ENCODE results near the gene AMBP. TPM values are rescaled to one million over a fixed set of nuclear protein-coding genes. Genes with fewer than 3 reads are reported as not detected.

AMBP gene
- total RNA-seq, 2 experiments from 2014 or later = not detected

GRCh38 chr9:114050646-114051045 lies 27.5 kb downstream of the AMBP start:
- DNase-seq = no peak
- Histone ChIP-seq H3K4me3 (ENCODE audit: low read length) (no peak overlapping the region), H3K27ac (ENCODE audit: low read depth in 1 of 2, low read length in 2 of 2) (no peak overlapping the region), H3K27me3 (ENCODE audit: control insufficient read depth in 1 of 2, insufficient read depth in 2 of 2, low read length in 2 of 2) (peaks cover 0 to 6% of the 10 kb centered on the region in 2 experiments), H3K9me3 (ENCODE audit: control insufficient read depth in 1 of 2, insufficient read depth in 1 of 2, low read length in 2 of 2) (peaks cover 0 to 4% of the 10 kb centered on the region in 2 experiments), H3K36me3 (ENCODE audit: insufficient read depth, low read length) (no peaks in the 10 kb centered on the region), H3K4me1 (ENCODE audit: insufficient read depth, low read length) (no peaks in the 10 kb centered on the region)
- intact Hi-C loops (cut with DNase I, micrococcal nuclease) = no loop called here
- ATAC-seq (ENCODE audit: poor library complexity) = no peak
- H3K36me3 Mint-ChIP-seq (ENCODE audit: low read depth) = no peaks in the 10 kb centered on the region
- H3K4me3 Mint-ChIP-seq = no peak overlapping the region
- ChIA-PET POLR2A (no interaction called here), CTCF (no interaction called here)
- TF ChIP-seq CTCF (IDR thresholded peaks at IDR 0.05) = no peak
- H3K27me3 Mint-ChIP-seq = no peaks in the 10 kb centered on the region
- H3K27ac Mint-ChIP-seq = no peak overlapping the region
- H3K4me1 Mint-ChIP-seq (ENCODE audit: low read depth) = no peaks in the 10 kb centered on the region
- no peaks in the 10 kb centered on the region for H3K9me3 Mint-ChIP-seq

- CTCF ChIA-PET = no interaction called here
These were observed 27.9 kb downstream of the AMBP start for GRCh38 chr9:114050226-114050568.

GRCh38 chr9:114049441-114050225 lies 28.5 kb downstream of the AMBP start:
- POLR2A ChIA-PET = no interaction called here
- no peak overlapping the region for H3K4me3 Mint-ChIP-seq
- Histone ChIP-seq H3K9me3 (ENCODE audit: control insufficient read depth in 1 of 2, insufficient read depth in 1 of 2, low read length in 2 of 2) (peaks cover 0 to 4% of the 10 kb centered on the region in 2 experiments), H3K4me1 (ENCODE audit: insufficient read depth, low read length) (no peaks in the 10 kb centered on the region), H3K4me3 (ENCODE audit: low read length) (no peak overlapping the region), H3K36me3 (ENCODE audit: insufficient read depth, low read length) (no peaks in the 10 kb centered on the region), H3K27ac (ENCODE audit: low read depth in 1 of 2, low read length in 2 of 2) (no peak overlapping the region), H3K27me3 (ENCODE audit: control insufficient read depth in 1 of 2, insufficient read depth in 2 of 2, low read length in 2 of 2) (peaks cover 0 to 6% of the 10 kb centered on the region in 2 experiments)
- CTCF ChIA-PET = no interaction called here
- H3K27ac Mint-ChIP-seq = no peak overlapping the region
- no peaks in the 10 kb centered on the region for H3K4me1 Mint-ChIP-seq (ENCODE audit: low read depth)
- H3K9me3 Mint-ChIP-seq = no peaks in the 10 kb centered on the region
- TF ChIP-seq CTCF (IDR thresholded peaks at IDR 0.05) = no peak
- H3K36me3 Mint-ChIP-seq (ENCODE audit: low read depth) = no peaks in the 10 kb centered on the region
- intact Hi-C loops (cut with DNase I, micrococcal nuclease) = no loop called here
- H3K27me3 Mint-ChIP-seq = no peaks in the 10 kb centered on the region
- ATAC-seq (ENCODE audit: poor library complexity) (no peak), DNase-seq (no peak)

More at GRCh38 chr9:114050226-114050568, 27.9 kb downstream of the AMBP start:
- no peaks in the 10 kb centered on the region for H3K9me3 Mint-ChIP-seq
- no peaks in the 10 kb centered on the region for H3K4me1 Mint-ChIP-seq (ENCODE audit: low read depth)
- Histone ChIP-seq H3K27me3 (ENCODE audit: control insufficient read depth in 1 of 2, insufficient read depth in 2 of 2, low read length in 2 of 2) (peaks cover 0 to 6% of the 10 kb centered on the region in 2 experiments), H3K9me3 (ENCODE audit: control insufficient read depth in 1 of 2, insufficient read depth in 1 of 2, low read length in 2 of 2) (peaks cover 0 to 4% of the 10 kb centered on the region in 2 experiments), H3K27ac (ENCODE audit: low read depth in 1 of 2, low read length in 2 of 2) (no peak overlapping the region), H3K4me3 (ENCODE audit: low read length) (no peak overlapping the region), H3K36me3 (ENCODE audit: insufficient read depth, low read length) (no peaks in the 10 kb centered on the region), H3K4me1 (ENCODE audit: insufficient read depth, low read length) (no peaks in the 10 kb centered on the region)
- no peak overlapping the region for H3K27ac Mint-ChIP-seq
- H3K36me3 Mint-ChIP-seq (ENCODE audit: low read depth) = no peaks in the 10 kb centered on the region
- TF ChIP-seq CTCF (IDR thresholded peaks at IDR 0.05) = no peak
- DNase-seq (no peak), ATAC-seq (ENCODE audit: poor library complexity) (no peak)
- intact Hi-C loops (cut with DNase I, micrococcal nuclease) = no loop called here
- H3K27me3 Mint-ChIP-seq = no peaks in the 10 kb centered on the region
- H3K4me3 Mint-ChIP-seq = no peak overlapping the region
- POLR2A ChIA-PET = no interaction called here
